ENCODE measurements around the gene EPN2. TPM values are rescaled to one million over a fixed set of nuclear protein-coding genes. Genes with fewer than 3 reads are reported as not detected.

The EPN2 gene
- total and polyA plus RNA-seq, 2 experiments from 2014 or later: 34.0 to 149 TPM

DNA sequence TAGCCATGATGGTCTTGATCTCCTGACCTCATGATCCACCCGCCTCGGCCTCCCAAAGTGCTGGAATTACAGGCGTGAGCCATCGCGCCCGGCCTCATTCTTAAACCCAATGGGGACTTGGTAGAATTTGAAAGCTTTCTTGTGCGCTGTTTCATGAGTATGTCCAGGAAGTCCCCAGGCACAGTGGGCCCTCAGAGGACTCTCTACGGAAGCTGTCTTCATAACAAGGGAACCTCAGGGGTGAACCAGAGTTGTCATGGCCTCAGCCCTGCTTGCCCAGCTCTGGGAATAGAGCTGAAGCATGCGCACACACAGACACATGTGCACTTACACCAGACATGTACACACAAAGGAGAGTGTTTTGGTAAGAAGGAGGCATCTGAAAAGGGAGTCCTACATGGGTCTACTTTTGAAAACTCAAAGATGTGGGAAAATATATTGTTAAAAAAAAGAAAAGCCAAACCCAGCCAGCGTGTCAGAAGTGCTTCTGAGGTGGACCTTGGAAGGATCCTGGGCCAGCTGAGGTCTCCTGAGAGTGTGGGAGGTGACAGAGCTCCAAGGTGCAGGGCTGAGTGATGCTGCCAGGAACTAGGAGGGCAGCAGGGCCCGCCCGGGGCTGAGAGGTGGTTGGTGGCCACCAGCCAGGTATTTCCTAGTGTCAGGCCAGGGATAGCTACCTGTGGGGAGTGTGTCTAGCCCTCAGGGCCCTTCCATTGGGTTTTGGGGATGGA lies 54.6 kb downstream of the EPN2 start:
- H3K4me1 ChIP-seq (ENCODE audit: insufficient read depth): peaks cover 22% of the 10 kb centered on the region
- Mint-ChIP-seq H3K9me3 (no peaks in the 10 kb centered on the region), H3K4me1 (peaks cover 33% of the 10 kb centered on the region), H3K27me3 (ENCODE audit: insufficient read depth, low read depth, poor library complexity) (peaks cover 2% of the 10 kb centered on the region), H3K36me3 (ENCODE audit: low read depth) (peaks cover 10% of the 10 kb centered on the region), H3K27ac (no peak overlapping the region), H3K4me3 (no peak overlapping the region)
- 0 out of 2 replicates have a peak, but pooled peaks cover 3% of the 10 kb centered on the region for H3F3A ChIP-seq (replicated peaks; ENCODE audit: low read depth)
- H3K79me2 ChIP-seq (replicated peaks; ENCODE audit: insufficient read depth): peaks cover 15% of the 10 kb centered on the region
- TF ChIP-seq ZNF331 (CRISPR knock-in tag; IDR thresholded peaks at IDR 0.05; ENCODE audit: low read depth) (no peak), EZH2phosphoT487 (IDR thresholded peaks at IDR 0.05; ENCODE audit: unreplicated experiment) (no peak), POLR2AphosphoS5 (IDR thresholded peaks at IDR 0.05; ENCODE audit: low read depth) (no peak), REST (IDR thresholded peaks at IDR 0.05; ENCODE audit: unreplicated experiment) (no peak), ZNF462 (CRISPR knock-in tag; IDR thresholded peaks at IDR 0.05) (no peak), ZNF114 (CRISPR knock-in tag; IDR thresholded peaks at IDR 0.05) (no peak), JUNB (IDR thresholded peaks at IDR 0.05; ENCODE audit: unreplicated experiment) (no peak), EZH2 (IDR thresholded peaks at IDR 0.05; ENCODE audit: low read depth, unreplicated experiment) (no peak), STAT1 (IDR thresholded peaks at IDR 0.05; ENCODE audit: unreplicated experiment) (no peak), ETS1 (IDR thresholded peaks at IDR 0.05) (no peak), NANOG (IDR thresholded peaks at IDR 0.05; ENCODE audit: borderline replicate concordance) (no peak), CREB1 (CRISPR knock-in tag; IDR thresholded peaks at IDR 0.05; ENCODE audit: low read depth) (no peak)
- TF ChIP-seq, protein P1, sequence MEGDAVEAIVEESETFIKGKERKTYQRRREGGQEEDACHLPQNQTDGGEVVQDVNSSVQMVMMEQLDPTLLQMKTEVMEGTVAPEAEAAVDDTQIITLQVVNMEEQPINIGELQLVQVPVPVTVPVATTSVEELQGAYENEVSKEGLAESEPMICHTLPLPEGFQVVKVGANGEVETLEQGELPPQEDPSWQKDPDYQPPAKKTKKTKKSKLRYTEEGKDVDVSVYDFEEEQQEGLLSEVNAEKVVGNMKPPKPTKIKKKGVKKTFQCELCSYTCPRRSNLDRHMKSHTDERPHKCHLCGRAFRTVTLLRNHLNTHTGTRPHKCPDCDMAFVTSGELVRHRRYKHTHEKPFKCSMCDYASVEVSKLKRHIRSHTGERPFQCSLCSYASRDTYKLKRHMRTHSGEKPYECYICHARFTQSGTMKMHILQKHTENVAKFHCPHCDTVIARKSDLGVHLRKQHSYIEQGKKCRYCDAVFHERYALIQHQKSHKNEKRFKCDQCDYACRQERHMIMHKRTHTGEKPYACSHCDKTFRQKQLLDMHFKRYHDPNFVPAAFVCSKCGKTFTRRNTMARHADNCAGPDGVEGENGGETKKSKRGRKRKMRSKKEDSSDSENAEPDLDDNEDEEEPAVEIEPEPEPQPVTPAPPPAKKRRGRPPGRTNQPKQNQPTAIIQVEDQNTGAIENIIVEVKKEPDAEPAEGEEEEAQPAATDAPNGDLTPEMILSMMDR (conservative IDR thresholded peaks at IDR 0.05; ENCODE audit: low read depth in 2 of 2): no peak
- no peaks in the 10 kb centered on the region for H3K36me3 ChIP-seq (ENCODE audit: insufficient read depth)
- H4K20me1 ChIP-seq (replicated peaks; ENCODE audit: insufficient read depth): peaks cover 7% of the 10 kb centered on the region; the same call in 1 of the 2 replicates
- H3K27ac ChIP-seq (ENCODE audit: low read depth): no peak overlapping the region
- no peak for DNase-seq (ENCODE audit: low spot score)
- H3K4me2 ChIP-seq: no peak overlapping the region
- H3K27me3 ChIP-seq (ENCODE audit: insufficient read depth): no peaks in the 10 kb centered on the region
- ATAC-seq: no peak
- H2AFZ ChIP-seq: no peak overlapping the region
- H3K9me2 ChIP-seq (ENCODE audit: insufficient read depth): no peaks in the 10 kb centered on the region
- H3K4me3 ChIP-seq: no peak overlapping the region
